H9 (cell line): Measurements from ENCODE around the gene TMEM184A. TPM values are rescaled to one million over a fixed set of nuclear protein-coding genes. Genes with fewer than 3 reads are reported as not detected.

Experiments
- DNase-seq: peaks from one replicate; pipeline ENCODE4 v3.0.0-alpha.2; 2017
- H2AFZ ChIP-seq: one replicate; pipeline ENCODE4 v1.6.1; 2013; ENCODE audit warnings: mild to moderate bottlenecking, low read length, control low read depth, moderate library complexity
- H2AK5ac ChIP-seq: 2 replicates; pipeline ENCODE4 v1.6.1; 2013; ENCODE audit warnings: low read length, control low read depth, mixed read lengths; ENCODE audit not compliant: insufficient read length
- H2BK120ac ChIP-seq: one replicate; pipeline ENCODE4 v1.6.1; 2013; ENCODE audit warnings: low read depth, mild to moderate bottlenecking, low read length, control low read depth, inconsistent platforms; ENCODE audit not compliant: poor library complexity, severe bottlenecking
- H2BK12ac ChIP-seq: 2 replicates; pipeline ENCODE4 v1.6.1; 2013; ENCODE audit warnings: low read length, control low read depth, mixed read lengths, low read depth; ENCODE audit not compliant: insufficient read length
- H2BK15ac ChIP-seq: 2 replicates; pipeline ENCODE4 v1.6.1; 2013; ENCODE audit warnings: low read depth, low read length, control low read depth
- H2BK20ac ChIP-seq: one replicate; pipeline ENCODE4 v1.6.1; 2013; ENCODE audit warnings: low read depth, mild to moderate bottlenecking, low read length, control low read depth, inconsistent platforms; ENCODE audit not compliant: poor library complexity, severe bottlenecking
- H2BK5ac ChIP-seq: 2 replicates; pipeline ENCODE4 v1.6.1; 2013; ENCODE audit warnings: low read length, control low read depth, mixed read lengths; ENCODE audit not compliant: insufficient read length
- H3K14ac ChIP-seq: 2 replicates; pipeline ENCODE4 v1.6.1; 2013; ENCODE audit warnings: low read length, control low read depth; ENCODE audit not compliant: insufficient read depth
- H3K18ac ChIP-seq: 2 replicates; pipeline ENCODE4 v1.6.1; 2013; ENCODE audit warnings: low read depth, mild to moderate bottlenecking, mixed read lengths, low read length, control low read depth; ENCODE audit not compliant: insufficient read length
- H3K23ac ChIP-seq: 2 replicates; pipeline ENCODE4 v1.6.1; 2013; ENCODE audit warnings: low read length, control low read depth, mixed read lengths, low read depth; ENCODE audit not compliant: insufficient read length
- H3K23me2 ChIP-seq: 2 replicates; pipeline ENCODE4 v1.6.1; 2013; ENCODE audit warnings: low read depth, mild to moderate bottlenecking, mixed read lengths, low read length, control low read depth; ENCODE audit not compliant: insufficient read length, poor library complexity, severe bottlenecking
- H3K27ac ChIP-seq: 2 replicates; pipeline ENCODE4 v1.5.1; 2013; ENCODE audit warnings: low read length, control low read depth, mixed read lengths, low read depth; ENCODE audit not compliant: insufficient read length
- H3K27me3 ChIP-seq: 2 replicates; pipeline ENCODE4 v1.6.1; 2013; ENCODE audit warnings: low read length, control low read depth, inconsistent platforms; ENCODE audit not compliant: insufficient read depth
- H3K4ac ChIP-seq: 2 replicates; pipeline ENCODE4 v1.6.1; 2013; ENCODE audit warnings: low read depth, mild to moderate bottlenecking, control low read depth, inconsistent platforms, low read length, moderate library complexity
- H3K4me1 ChIP-seq: 2 replicates; pipeline ENCODE4 v1.6.1; 2013; ENCODE audit warnings: low read length, control low read depth, inconsistent platforms; ENCODE audit not compliant: insufficient read depth
- H3K4me2 ChIP-seq: 2 replicates; pipeline ENCODE4 v1.6.1; 2013; ENCODE audit warnings: low read length, control low read depth, mixed read lengths; ENCODE audit not compliant: insufficient read length, insufficient read depth
- H3K56ac ChIP-seq: 2 replicates; pipeline ENCODE4 v1.6.1; 2013; ENCODE audit warnings: low read depth, mild to moderate bottlenecking, mixed read lengths, low read length, control low read depth; ENCODE audit not compliant: insufficient read length
- H3K79me1 ChIP-seq: 2 replicates; pipeline ENCODE4 v1.6.1; 2013; ENCODE audit warnings: low read depth, mild to moderate bottlenecking, moderate library complexity, low read length, control low read depth, inconsistent platforms; ENCODE audit not compliant: insufficient read depth, poor library complexity, severe bottlenecking
- H3K79me2 ChIP-seq: 2 replicates; pipeline ENCODE4 v1.6.1; 2013; ENCODE audit warnings: low read length, control low read depth, inconsistent platforms; ENCODE audit not compliant: insufficient read depth
- H3K9ac ChIP-seq: 2 replicates; pipeline ENCODE4 v1.6.1; 2013; ENCODE audit warnings: low read length, control low read depth, mixed read lengths; ENCODE audit not compliant: insufficient read length; ENCODE audit errors: extremely low read depth
- H3K9me3 ChIP-seq: one replicate; pipeline ENCODE4 v1.6.1; 2013; ENCODE audit warnings: low read depth, low read length, inconsistent platforms; ENCODE audit not compliant: control insufficient read depth
- H3T11ph ChIP-seq: one replicate; pipeline ENCODE4 v1.6.1; 2013; ENCODE audit warnings: mild to moderate bottlenecking, low read length, control low read depth, inconsistent platforms
- H4K20me1 ChIP-seq: one replicate; pipeline ENCODE4 v1.6.1; 2013; ENCODE audit not compliant: control insufficient read depth, insufficient read length, insufficient read depth
- H4K5ac ChIP-seq: 2 replicates; pipeline ENCODE4 v1.6.1; 2013; ENCODE audit warnings: low read depth, mild to moderate bottlenecking, mixed read lengths, low read length, control low read depth; ENCODE audit not compliant: insufficient read length
- H4K8ac ChIP-seq: replicated peaks from 2 replicates; pipeline ENCODE4 v1.6.1; 2013; ENCODE audit warnings: low read length, control low read depth, mixed read lengths, low read depth; ENCODE audit not compliant: insufficient read length
- H4K91ac ChIP-seq: 2 replicates; pipeline ENCODE4 v1.6.1; 2013; ENCODE audit warnings: low read depth, mild to moderate bottlenecking, moderate library complexity, mixed read lengths, low read length, control low read depth; ENCODE audit not compliant: insufficient read length
- H3K27ac Mint-ChIP-seq, 3 experiments: 2 replicates in 2 of 3; 3 replicates in 1 of 3; pipeline ENCODE4 v1.8.0; 2020 to 2021; ENCODE audit warnings: mixed read lengths in 3 of 3, mild to moderate bottlenecking in 1 of 3, moderate library complexity in 1 of 3
- H3K27me3 Mint-ChIP-seq: 2 replicates; pipeline ENCODE4 v1.8.0; 2021; ENCODE audit warnings: low read depth, mild to moderate bottlenecking, moderate library complexity, mixed read lengths
- H3K36me3 Mint-ChIP-seq, 3 experiments: 2 replicates in 2 of 3; 3 replicates in 1 of 3; pipeline ENCODE4 v1.8.0; 2020 to 2021; ENCODE audit warnings: low read depth in 3 of 3, mixed read lengths in 3 of 3; ENCODE audit not compliant: insufficient read depth in 1 of 3
- H3K4me1 Mint-ChIP-seq, 2 experiments: 2 replicates each; pipeline ENCODE4 v1.8.0; 2020; ENCODE audit warnings: mixed read lengths in 2 of 2
- H3K4me3 Mint-ChIP-seq, 2 experiments: 2 replicates in 1 of 2; 3 replicates in 1 of 2; pipeline ENCODE4 v1.8.0; 2020 to 2021; ENCODE audit warnings: mild to moderate bottlenecking in 2 of 2, mixed read lengths in 2 of 2, moderate library complexity in 1 of 2
- H3K9me3 Mint-ChIP-seq, 2 experiments: 2 replicates in 1 of 2; 3 replicates in 1 of 2; pipeline ENCODE4 v1.8.0; 2020; ENCODE audit warnings: mild to moderate bottlenecking in 2 of 2, mixed read lengths in 2 of 2, moderate library complexity in 1 of 2
- CTCF ChIP-seq: fragments of 200-600 bp; sonication (generic); conservative IDR thresholded peaks from 3 replicates; pipeline ENCODE4 v1.8.0; 2021; ENCODE audit warnings: antibody characterized with exemption, mild to moderate bottlenecking
- WGBS: extraction: QIAGEN DNeasy Blood & Tissue Kit; methylation state at CpG from one replicate; pipeline ENCODE4 v1.1.7; 2013; ENCODE audit warnings: missing lambda C conversion rate, low lambda C conversion rate, mixed read lengths; ENCODE audit not compliant: insufficient read length; ENCODE audit errors: extremely low coverage; 5-methylcytosine and 5-hydroxymethylcytosine counted together
- total RNA-seq: library from RNA; stranded (reverse); gene quantifications from 2 replicates; pipeline ENCODE4 v1.2.1, GENCODE V29; 2021

Gene TMEM184A
- total RNA-seq, 1 experiment from 2014 or later, result 1.3 TPM

DNA sequence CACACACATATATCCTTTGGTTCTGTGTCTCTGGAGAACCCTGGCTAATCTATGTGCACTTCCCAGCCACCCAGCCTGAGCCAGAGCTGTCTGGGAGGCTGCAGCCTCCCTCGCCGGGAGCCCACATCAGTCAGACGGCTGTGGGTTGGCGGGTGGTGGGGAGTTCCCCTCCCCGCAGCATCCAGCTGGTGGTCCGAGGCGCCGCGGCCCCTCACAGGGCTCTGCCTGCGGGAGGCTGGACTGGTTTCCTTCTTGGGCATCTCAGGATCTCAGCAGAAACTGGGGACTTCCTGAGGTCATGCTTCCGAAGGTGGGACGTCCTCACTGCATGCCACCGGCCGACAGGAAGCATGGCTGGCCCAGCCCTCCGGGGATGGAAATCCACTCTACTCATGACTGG, 35.9 kb upstream of the TMEM184A start:
- no peak overlapping the region for H2BK120ac ChIP-seq
- H3K79me2 ChIP-seq, result no peaks in the 10 kb centered on the region
- Mint-ChIP-seq H3K9me3 (peaks cover 7 to 8% of the 10 kb centered on the region in 2 experiments; a peak in 3 of 5 replicates), H3K27me3 (peaks cover 22% of the 10 kb centered on the region), H3K36me3 (peaks cover 2 to 16% (median 3%) of the 10 kb centered on the region in 3 experiments; a peak in 6 of 7 replicates), H3K4me1 (peaks cover 14 to 17% of the 10 kb centered on the region in 2 experiments), H3K4me3 (no peak overlapping the region; a peak in 1 of 5 replicates), H3K27ac (no peak overlapping the region; a peak in 1 of 7 replicates)
- no peak overlapping the region for H3K14ac ChIP-seq
- no peak overlapping the region for H4K91ac ChIP-seq
- H2BK20ac ChIP-seq, result no peak overlapping the region
- no peak overlapping the region for H3T11ph ChIP-seq
- H2BK12ac ChIP-seq, result no peak overlapping the region
- H3K27me3 ChIP-seq, result no peaks in the 10 kb centered on the region
- no peak overlapping the region for H2AFZ ChIP-seq
- no peak overlapping the region for H3K56ac ChIP-seq
- H3K27ac ChIP-seq, result no peak overlapping the region
- H2BK15ac ChIP-seq, result no peak overlapping the region
- no peak overlapping the region for H3K4ac ChIP-seq
- H4K5ac ChIP-seq, result no peak overlapping the region
- no peak overlapping the region for H3K4me2 ChIP-seq
- H3K4me1 ChIP-seq, result no peaks in the 10 kb centered on the region
- no peak for DNase-seq
- no peak overlapping the region for H4K8ac ChIP-seq
- H3K23ac ChIP-seq, result no peak overlapping the region
- H4K20me1 ChIP-seq, result no peaks in the 10 kb centered on the region
- no peaks in the 10 kb centered on the region for H3K23me2 ChIP-seq
- no peak overlapping the region for H3K18ac ChIP-seq
- WGBS, result no CpG with 5 or more reads among the region's 15 CpGs
- no peak overlapping the region for H3K9ac ChIP-seq
- H2BK5ac ChIP-seq, result no peak overlapping the region
- H2AK5ac ChIP-seq, result no peak overlapping the region
- no peak for TF ChIP-seq CTCF
- H3K79me1 ChIP-seq, result no peaks in the 10 kb centered on the region
- no peaks in the 10 kb centered on the region for H3K9me3 ChIP-seq
